Activated T-cell treated with anti-CD3 and anti-CD28 coated beads, Interleukin-2, amount 50 U/mL, for 48 hours (primary cell): ENCODE results near the gene PREX1.

ENCODE experiments used
- DNase-seq, 2 experiments: peaks; one replicate each; pipeline ENCODE4 v3.0.0-alpha.2; 2020

The PREX1 gene

GRCh38 chr20:48694381-48694865 is 133.4 kb downstream of the PREX1 start:
- no peak for DNase-seq

- no peak for DNase-seq
Measured at GRCh38 chr20:48691523-48691922, 136.3 kb downstream of the PREX1 start.

- DNase-seq = no peak
Measured at GRCh38 chr20:48690888-48691287, 136.9 kb downstream of the PREX1 start.

- no peak for DNase-seq
Measured at GRCh38 chr20:48689874-48690571, 137.8 kb downstream of the PREX1 start.

- no peak for DNase-seq
Measured at GRCh38 chr20:48689388-48689787, 138.4 kb downstream of the PREX1 start.

- no peak for DNase-seq
Measured at GRCh38 chr20:48688579-48688978, 139.2 kb downstream of the PREX1 start.

- DNase-seq = no peak
Measured at GRCh38 chr20:48687117-48687800, 140.5 kb downstream of the PREX1 start.

GRCh38 chr20:48686238-48687116 is 141.3 kb downstream of the PREX1 start:
- no peak for DNase-seq

- no peak for DNase-seq
Measured at GRCh38 chr20:48685300-48685699, 142.5 kb downstream of the PREX1 start.

GRCh38 chr20:48684501-48685041 is 143.2 kb downstream of the PREX1 start:
- DNase-seq = no peak

GRCh38 chr20:48683467-48684175 is 144.2 kb downstream of the PREX1 start:
- no peak for DNase-seq

GRCh38 chr20:48682529-48683363 is 145.1 kb downstream of the PREX1 start:
- DNase-seq = no peak

- DNase-seq = no peak
Measured at GRCh38 chr20:48681873-48682426, 145.8 kb downstream of the PREX1 start.

- DNase-seq = no peak
Measured at GRCh38 chr20:48681201-48681872, 146.5 kb downstream of the PREX1 start.

- DNase-seq = no peak
Measured at GRCh38 chr20:48680650-48681049, 147.1 kb downstream of the PREX1 start.

- DNase-seq = no peak
Measured at GRCh38 chr20:48679599-48679998, 148.2 kb downstream of the PREX1 start.

GRCh38 chr20:48679011-48679410 is 148.8 kb downstream of the PREX1 start:
- DNase-seq = no peak

- DNase-seq = no peak
Measured at GRCh38 chr20:48678421-48678820, 149.4 kb downstream of the PREX1 start.

GRCh38 chr20:48676795-48677460 is 150.9 kb downstream of the PREX1 start:
- no peak for DNase-seq

GRCh38 chr20:48676125-48676524 is 151.7 kb downstream of the PREX1 start:
- DNase-seq = no peak
